Hepatocyte (in vitro differentiated cells): Measurements from ENCODE around the gene TMEM184C.

Source experiments
- CTCF ChIP-seq: fragments of 200-600 bp; sonication (generic); IDR thresholded peaks from 2 replicates; pipeline ENCODE4 v1.5.1; 2016; ENCODE audit warnings: antibody characterized with exemption, mild to moderate bottlenecking; ENCODE audit not compliant: poor library complexity
- EZH2 ChIP-seq: fragments of 200-600 bp; sonication (generic); IDR thresholded peaks from 2 replicates; pipeline ENCODE4 v1.6.1; 2016; ENCODE audit warnings: antibody characterized with exemption, mild to moderate bottlenecking, borderline replicate concordance
- EZH2phosphoT487 ChIP-seq: fragments of 200-600 bp; sonication (generic); IDR thresholded peaks from one replicate; pipeline ENCODE4 v1.6.1; 2018; ENCODE audit warnings: antibody characterized with exemption, mild to moderate bottlenecking, low read depth, moderate library complexity; ENCODE audit not compliant: unreplicated experiment, severe bottlenecking

- TF ChIP-seq CTCF (no peak), EZH2phosphoT487 (no peak), EZH2 (no peak)
Measured at GRCh38 chr4:147633643-147634042, 16.4 kb downstream of the TMEM184C start.
